ENCODE measurements around the gene MDFIC.

The MDFIC gene

GRCh38 chr7:114916261-114916892, 5.5 kb upstream of the MDFIC start:
- no peak for DNase-seq
- TF ChIP-seq GATA1 (IDR thresholded peaks at IDR 0.05; ENCODE audit: low read depth, low read length) (no peak), POLR2A (IDR thresholded peaks at IDR 0.05; ENCODE audit: low read length) (no peak)

GRCh38 chr7:114917211-114917839, 4.6 kb upstream of the MDFIC start:
- TF ChIP-seq GATA1 (IDR thresholded peaks at IDR 0.05; ENCODE audit: low read depth, low read length) (no peak), POLR2A (IDR thresholded peaks at IDR 0.05; ENCODE audit: low read length) (no peak)
- DNase-seq, result no peak

GRCh38 chr7:114919587-114919986, 2.3 kb upstream of the MDFIC start:
- DNase-seq, result no peak
- TF ChIP-seq POLR2A (IDR thresholded peaks at IDR 0.05; ENCODE audit: low read length) (no peak), GATA1 (IDR thresholded peaks at IDR 0.05; ENCODE audit: low read depth, low read length) (no peak)

- no peak for TF ChIP-seq GATA1 (IDR thresholded peaks at IDR 0.05; ENCODE audit: low read depth, low read length)
- TF ChIP-seq POLR2A (IDR thresholded peaks at IDR 0.05; ENCODE audit: low read length), result no peak
- DNase-seq, result no peak
Measured at GRCh38 chr7:114921631-114922025, 266 bp upstream of the MDFIC start.

GRCh38 chr7:114922652-114923402, 933 bp downstream of the MDFIC start:
- peak in 1 of 2 experiments; percentile 5 for DNase-seq
- TF ChIP-seq GATA1 (IDR thresholded peaks at IDR 0.05; ENCODE audit: low read depth, low read length), result no peak
- no peak for TF ChIP-seq POLR2A (IDR thresholded peaks at IDR 0.05; ENCODE audit: low read length)

GRCh38 chr7:114923403-114923713, 1.5 kb downstream of the MDFIC start:
- TF ChIP-seq POLR2A (IDR thresholded peaks at IDR 0.05; ENCODE audit: low read length), result no peak
- TF ChIP-seq GATA1 (IDR thresholded peaks at IDR 0.05; ENCODE audit: low read depth, low read length), result no peak
- DNase-seq, result no peak

GRCh38 chr7:114924038-114924712, 2.3 kb downstream of the MDFIC start:
- DNase-seq, result no peak
- TF ChIP-seq GATA1 (IDR thresholded peaks at IDR 0.05; ENCODE audit: low read depth, low read length), result no peak
- no peak for TF ChIP-seq POLR2A (IDR thresholded peaks at IDR 0.05; ENCODE audit: low read length)

GRCh38 chr7:114925434-114925833, 3.5 kb downstream of the MDFIC start:
- DNase-seq, result no peak
- no peak for TF ChIP-seq GATA1 (IDR thresholded peaks at IDR 0.05; ENCODE audit: low read depth, low read length)
- no peak for TF ChIP-seq POLR2A (IDR thresholded peaks at IDR 0.05; ENCODE audit: low read length)

- no peak for TF ChIP-seq POLR2A (IDR thresholded peaks at IDR 0.05; ENCODE audit: low read length)
- no peak for DNase-seq
Measured at GRCh38 chr7:114928060-114928459, 6.2 kb downstream of the MDFIC start.

GRCh38 chr7:114929570-114929969, 7.7 kb downstream of the MDFIC start:
- DNase-seq, result no peak
- no peak for TF ChIP-seq GATA1 (IDR thresholded peaks at IDR 0.05; ENCODE audit: low read depth, low read length)
- no peak for TF ChIP-seq POLR2A (IDR thresholded peaks at IDR 0.05; ENCODE audit: low read length)

GRCh38 chr7:114930107-114930661, 8.3 kb downstream of the MDFIC start:
- no peak for DNase-seq
- TF ChIP-seq POLR2A (IDR thresholded peaks at IDR 0.05; ENCODE audit: low read length) (no peak), GATA1 (IDR thresholded peaks at IDR 0.05; ENCODE audit: low read depth, low read length) (no peak)

- TF ChIP-seq POLR2A (IDR thresholded peaks at IDR 0.05; ENCODE audit: low read length), result no peak
- no peak for TF ChIP-seq GATA1 (IDR thresholded peaks at IDR 0.05; ENCODE audit: low read depth, low read length)
- no peak for DNase-seq
Measured at GRCh38 chr7:114930829-114931655, 9.1 kb downstream of the MDFIC start.

GRCh38 chr7:114931656-114932011, 9.7 kb downstream of the MDFIC start:
- TF ChIP-seq POLR2A (IDR thresholded peaks at IDR 0.05; ENCODE audit: low read length), result no peak
- DNase-seq, result no peak
